GM12878 (cell line): ENCODE results near the gene NME7. TPM values are rescaled to one million over a fixed set of nuclear protein-coding genes. Genes with fewer than 3 reads are reported as not detected.

Experiments
- ATAC-seq: fragments of 200-7000 bp; cut with Tn5 transposase; 3 replicates; pipeline ENCODE4 v1.9.1; 2020; ENCODE audit warnings: mild to moderate bottlenecking, moderate library complexity
- BruUV-seq: library from RNA; stranded (reverse); fragments of 400-500 nt; replicated peaks from 2 replicates; lab custom pipeline; 2021; lab: Mats Ljungman, UMichigan
- CTCF ChIA-PET: fragments of 300-600 bp; sonication (Branson Sonifier 250); formaldehyde crosslinking; extraction: SDS; loops from one replicate; lab custom pipeline; 2021; ENCODE audit warnings: inconsistent platforms; lab: Yijun Ruan, JAX
- POLR2A ChIA-PET: fragments of 350-600 bp; formaldehyde crosslinking; extraction: SDS; loops from one replicate; lab custom pipeline; 2021; ENCODE audit warnings: inconsistent platforms; lab: Charles Lee
- RAD21 ChIA-PET: fragments of 300-600 bp; sonication (Branson Sonifier 250); formaldehyde crosslinking; loops from one replicate; lab custom pipeline; 2023; ENCODE audit warnings: antibody characterized with exemption; ENCODE audit not compliant: unreplicated experiment; lab: Charles Lee
- SMC1A ChIA-PET: fragments of 300-600 bp; sonication (Branson Sonifier 250); formaldehyde crosslinking; loops from one replicate; lab custom pipeline; 2023; ENCODE audit not compliant: unreplicated experiment, uncharacterized antibody; lab: Charles Lee
- DNase-seq: peaks from one replicate; pipeline ENCODE4 v3.0.0-alpha.2; 2011; ENCODE audit warnings: low read depth, low spot score
- FAIRE-seq: peaks from 3 replicates; lab custom pipeline; 2011; peaks lifted over from hg19 to GRCh38; lab: Jason Lieb, UNC
- H2AFZ ChIP-seq: 2 replicates; pipeline ENCODE4 v1.6.0; 2011; ENCODE audit warnings: low read depth, low read length, control low read depth; ENCODE audit not compliant: control insufficient read depth
- H3K27ac ChIP-seq: 2 replicates; pipeline ENCODE4 v1.5.1; 2011; ENCODE audit warnings: control low read depth; ENCODE audit not compliant: control insufficient read depth, insufficient read depth
- H3K27me3 ChIP-seq, 2 experiments: replicated peaks in 1 of 2; 2 replicates each; pipeline versions ENCODE4 v1.6.0 to v1.6.1; 2011; ENCODE audit warnings: low read length in 1 of 2; ENCODE audit not compliant: control insufficient read depth in 2 of 2, insufficient read depth in 2 of 2
- H3K36me3 ChIP-seq, 2 experiments: 2 replicates each; pipeline ENCODE4 v1.5.1; 2011; ENCODE audit warnings: low read length in 1 of 2; ENCODE audit not compliant: control insufficient read depth in 2 of 2, insufficient read depth in 2 of 2
- H3K4me1 ChIP-seq: 2 replicates; pipeline ENCODE4 v1.6.1; 2011; ENCODE audit warnings: mild to moderate bottlenecking, low read length, moderate library complexity, mixed read lengths; ENCODE audit not compliant: control insufficient read depth, insufficient read depth
- H3K4me2 ChIP-seq: 2 replicates; pipeline ENCODE4 v1.6.0; 2011; ENCODE audit warnings: control low read depth; ENCODE audit not compliant: control insufficient read depth, insufficient read depth
- H3K4me3 ChIP-seq: fragments of 200-600 bp; sonication (generic); 2 replicates; pipeline ENCODE4 v1.5.1; 2016
- H3K79me2 ChIP-seq: 2 replicates; pipeline ENCODE4 v1.6.0; 2011; ENCODE audit warnings: low read length; ENCODE audit not compliant: control insufficient read depth, insufficient read depth
- H3K9ac ChIP-seq: 2 replicates; pipeline ENCODE4 v1.8.0; 2011; ENCODE audit warnings: low read length, control low read depth, mixed read lengths; ENCODE audit not compliant: control insufficient read depth, insufficient read depth
- H3K9me3 ChIP-seq: replicated peaks from 3 replicates; pipeline ENCODE4 v1.5.1; 2011; ENCODE audit warnings: mild to moderate bottlenecking, low read length; ENCODE audit not compliant: control insufficient read depth, insufficient read depth
- H4K20me1 ChIP-seq: 2 replicates; pipeline ENCODE4 v1.6.0; 2011; ENCODE audit not compliant: control insufficient read depth, insufficient read depth
- EED ChIP-seq: sonication (generic); IDR thresholded peaks from 2 replicates; pipeline ENCODE4 v1.6.1; 2016; ENCODE audit warnings: antibody characterized with exemption, low read depth
- JUNB ChIP-seq: IDR thresholded peaks from 2 replicates; pipeline ENCODE4 v1.6.1; 2016; ENCODE audit warnings: antibody characterized with exemption, mild to moderate bottlenecking
- PAX5 ChIP-seq: IDR thresholded peaks from 2 replicates; pipeline ENCODE4 v1.6.1; 2011; ENCODE audit warnings: low read depth, low read length, borderline replicate concordance
- SPI1 ChIP-seq: IDR thresholded peaks from 2 replicates; pipeline ENCODE4 v1.6.1; 2011; ENCODE audit warnings: low read depth, mild to moderate bottlenecking, low read length, moderate library complexity, borderline replicate concordance; ENCODE audit not compliant: insufficient read depth
- TCF3 ChIP-seq: IDR thresholded peaks from 2 replicates; pipeline ENCODE4 v1.6.1; 2012; ENCODE audit warnings: low read depth, mild to moderate bottlenecking, low read length, borderline replicate concordance; ENCODE audit not compliant: insufficient read depth
- WGBS: methylation state at CpG from one replicate; pipeline ENCODE4 v1.1.6; 2016; ENCODE audit warnings: low lambda C conversion rate; ENCODE audit not compliant: insufficient replicate concordance, insufficient coverage; ENCODE audit errors: missing lambda C conversion rate; 5-methylcytosine and 5-hydroxymethylcytosine counted together
- in situ Hi-C: fragments of 300-500 bp; cut with MboI; formaldehyde crosslinking; loops from 9 replicates; pipeline ENCODE4 v1.14.3; 2018; ENCODE audit warnings: mixed read lengths
- intact Hi-C: fragments of 100-400 bp; cut with micrococcal nuclease; formaldehyde crosslinking; loops from one replicate; pipeline ENCODE4 v1.14.2; 2022; ENCODE audit not compliant: unreplicated experiment
- polyA plus RNA-seq, 11 experiments: library from polyadenylated mRNA; depleted of rRNA in 4 of 11; unstranded in 6 of 11; stranded (reverse) in 5 of 11; fragments of >200 nt; fragmentation: Nextera tagmentation in 4 of 11; fragmentation: Illumina TruSeq in 1 of 11; extraction: Ambion mirVana in 4 of 11; extraction: Trizol in 1 of 11; gene quantifications; 1 replicate in 1 of 11; 2 replicates in 10 of 11; pipeline versions ENCODE4 v1.2.1 to v1.2.3, GENCODE V29; 2011 to 2016; ENCODE audit warnings: inconsistent platforms in 2 of 11, missing spikeins in 2 of 11, low read depth in 1 of 11
- total RNA-seq, 4 experiments: library from RNA; depleted of rRNA in 3 of 4; stranded (reverse); fragments of >200 nt in 3 of 4; fragmentation: Illumina TruSeq in 1 of 4; extraction: Trizol in 1 of 4; gene quantifications; 2 replicates each; pipeline versions ENCODE4 v1.2.1 to v1.2.3, GENCODE V29; 2013 to 2021
- TF ChIP-seq, protein P1 (sequence below): IDR thresholded peaks from 2 replicates; pipeline ENCODE4 v1.6.1; 2011; ENCODE audit warnings: borderline replicate concordance, low read depth, mild to moderate bottlenecking, moderate library complexity, mixed read lengths, low read length; ENCODE audit not compliant: insufficient read depth; ENCODE audit errors: extremely low read length
- TF ChIP-seq, protein P2 (sequence below): fragments of 450-650 bp; IDR thresholded peaks from 2 replicates; pipeline ENCODE4 v1.6.1; 2018; ENCODE audit warnings: mild to moderate bottlenecking, low read depth, moderate library complexity; ENCODE audit not compliant: partially characterized antibody

Gene NME7
- total and polyA plus RNA-seq, 10 of the 15 experiments (the other 5 are each of a cell fraction or from before 2014, with no cell fraction given): 1.5 to 15.6 (median 7.2) TPM

DNA sequence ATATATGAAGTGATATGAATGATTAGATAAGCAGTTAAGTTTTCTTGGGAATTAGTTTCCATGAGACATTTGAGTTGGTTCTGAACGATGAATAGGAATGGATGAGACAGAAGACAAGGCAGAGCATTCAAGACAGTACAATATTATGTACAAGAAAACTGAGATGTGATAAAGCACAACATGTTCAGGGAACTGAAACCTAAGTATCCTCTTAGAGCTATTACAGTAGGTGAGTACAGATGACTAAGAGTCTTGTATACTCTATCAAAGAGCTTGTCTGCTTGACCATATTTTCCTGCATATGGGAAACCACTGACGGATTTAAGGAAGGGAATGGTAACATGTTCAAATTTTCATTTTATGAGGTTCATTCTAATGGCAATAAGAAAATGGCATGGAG lies 61.6 kb downstream of the NME7 start:
- intact Hi-C loops (no loop called here), in situ Hi-C loops (no loop called here)
- no TSS peak for BruUV-seq
- peak; percentile 54 for FAIRE-seq
- no peak overlapping the region for H3K9ac ChIP-seq
- no peaks in the 10 kb centered on the region for H3K9me3 ChIP-seq
- no peak overlapping the region for H3K27ac ChIP-seq
- H3K27me3 ChIP-seq: no peaks in the 10 kb centered on the region
- ATAC-seq: peak; percentile 61
- H2AFZ ChIP-seq: no peak overlapping the region
- ChIA-PET CTCF (interaction anchor here (0.9 to 1.2 kb wide), 2 partner anchors 42 to 964 kb away, joined by 4 to 5 read pairs; no protein-coding TSS in a partner anchor), SMC1A (interaction anchor here (1.3 kb wide), 1 partner anchor 8 kb away, joined by 4 read pairs; no protein-coding TSS in a partner anchor), RAD21 (interaction anchor here (1.1 to 1.4 kb wide), 2 partner anchors 9 to 21 kb away, joined by 3 read pairs; no protein-coding TSS in a partner anchor), POLR2A (no interaction called here)
- no peak for DNase-seq
- no peak overlapping the region for H3K4me2 ChIP-seq
- no peaks in the 10 kb centered on the region; a peak in 1 of 4 replicates for H3K36me3 ChIP-seq
- no peaks in the 10 kb centered on the region for H4K20me1 ChIP-seq
- H3K79me2 ChIP-seq: no peaks in the 10 kb centered on the region
- H3K4me1 ChIP-seq: no peaks in the 10 kb centered on the region
- H3K4me3 ChIP-seq: no peak overlapping the region
- TF ChIP-seq TCF3: no peak
- TF ChIP-seq SPI1: peak; percentile 53; the same call in 1 of the 2 replicates
- no peak for TF ChIP-seq EED
- TF ChIP-seq PAX5: no peak
- TF ChIP-seq, protein P1, sequence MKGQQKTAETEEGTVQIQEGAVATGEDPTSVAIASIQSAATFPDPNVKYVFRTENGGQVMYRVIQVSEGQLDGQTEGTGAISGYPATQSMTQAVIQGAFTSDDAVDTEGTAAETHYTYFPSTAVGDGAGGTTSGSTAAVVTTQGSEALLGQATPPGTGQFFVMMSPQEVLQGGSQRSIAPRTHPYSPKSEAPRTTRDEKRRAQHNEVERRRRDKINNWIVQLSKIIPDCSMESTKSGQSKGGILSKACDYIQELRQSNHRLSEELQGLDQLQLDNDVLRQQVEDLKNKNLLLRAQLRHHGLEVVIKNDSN: no peak
- TF ChIP-seq, protein P2, sequence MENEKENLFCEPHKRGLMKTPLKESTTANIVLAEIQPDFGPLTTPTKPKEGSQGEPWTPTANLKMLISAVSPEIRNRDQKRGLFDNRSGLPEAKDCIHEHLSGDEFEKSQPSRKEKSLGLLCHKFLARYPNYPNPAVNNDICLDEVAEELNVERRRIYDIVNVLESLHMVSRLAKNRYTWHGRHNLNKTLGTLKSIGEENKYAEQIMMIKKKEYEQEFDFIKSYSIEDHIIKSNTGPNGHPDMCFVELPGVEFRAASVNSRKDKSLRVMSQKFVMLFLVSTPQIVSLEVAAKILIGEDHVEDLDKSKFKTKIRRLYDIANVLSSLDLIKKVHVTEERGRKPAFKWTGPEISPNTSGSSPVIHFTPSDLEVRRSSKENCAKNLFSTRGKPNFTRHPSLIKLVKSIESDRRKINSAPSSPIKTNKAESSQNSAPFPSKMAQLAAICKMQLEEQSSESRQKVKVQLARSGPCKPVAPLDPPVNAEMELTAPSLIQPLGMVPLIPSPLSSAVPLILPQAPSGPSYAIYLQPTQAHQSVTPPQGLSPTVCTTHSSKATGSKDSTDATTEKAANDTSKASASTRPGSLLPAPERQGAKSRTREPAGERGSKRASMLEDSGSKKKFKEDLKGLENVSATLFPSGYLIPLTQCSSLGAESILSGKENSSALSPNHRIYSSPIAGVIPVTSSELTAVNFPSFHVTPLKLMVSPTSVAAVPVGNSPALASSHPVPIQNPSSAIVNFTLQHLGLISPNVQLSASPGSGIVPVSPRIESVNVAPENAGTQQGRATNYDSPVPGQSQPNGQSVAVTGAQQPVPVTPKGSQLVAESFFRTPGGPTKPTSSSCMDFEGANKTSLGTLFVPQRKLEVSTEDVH: no peak
- TF ChIP-seq JUNB: no peak
- 74% methylated on average over 2 of the region's 2 CpGs for WGBS
